NCI-H524 treated with DMSO at 0.1 percent for 48 hours (cell line): Measurements from ENCODE around the gene SETDB1.
"Not testable (repeated sequence)": the region's sequence is repeated elsewhere in the genome, so short reads cannot be mapped to it uniquely, and the experiment has no call there.

Experiments
- DNase-seq: peaks from one replicate; lab custom pipeline; 2025; lab: John Stamatoyannopoulos, UW

SETDB1 gene

DNA sequence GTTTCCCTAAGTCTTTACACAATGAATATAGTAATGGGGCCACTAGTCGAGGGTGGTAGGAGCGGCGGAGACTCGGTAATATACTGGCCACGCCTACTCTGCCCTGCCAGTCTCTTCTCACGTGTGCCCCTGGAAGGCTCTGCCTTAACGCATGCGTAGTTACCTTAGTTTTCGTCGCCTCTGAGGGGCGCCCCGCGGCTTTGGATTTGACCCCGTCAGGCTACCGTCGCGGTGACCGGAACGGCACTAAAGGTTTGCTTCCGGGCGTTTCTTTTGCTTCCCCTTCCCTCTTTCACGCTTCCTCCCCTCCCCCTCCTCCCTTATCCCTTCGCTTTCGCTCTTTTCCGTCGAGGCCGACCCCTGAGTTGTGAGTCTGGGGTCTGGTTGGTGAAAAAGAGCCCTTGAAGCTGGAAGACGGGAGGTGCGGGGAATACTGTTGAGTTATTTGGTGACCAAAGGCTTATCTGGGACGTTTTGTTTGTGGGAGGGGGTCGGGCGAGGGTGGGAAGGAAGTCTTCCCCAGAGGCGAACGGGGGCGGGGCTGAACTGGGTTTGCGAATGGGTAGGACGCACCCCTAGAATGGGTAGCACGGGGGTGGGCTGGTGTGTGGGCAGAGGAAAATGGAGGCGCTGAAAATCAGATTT, at the start of gene SETDB1:
TSS of gene SETDB1 (plus strand) at position 267 of the 645 bp plus-strand sequence. CDS start 1,352 bp downstream, outside the sequence.
- DNase-seq: peak; percentile 88

DNA sequence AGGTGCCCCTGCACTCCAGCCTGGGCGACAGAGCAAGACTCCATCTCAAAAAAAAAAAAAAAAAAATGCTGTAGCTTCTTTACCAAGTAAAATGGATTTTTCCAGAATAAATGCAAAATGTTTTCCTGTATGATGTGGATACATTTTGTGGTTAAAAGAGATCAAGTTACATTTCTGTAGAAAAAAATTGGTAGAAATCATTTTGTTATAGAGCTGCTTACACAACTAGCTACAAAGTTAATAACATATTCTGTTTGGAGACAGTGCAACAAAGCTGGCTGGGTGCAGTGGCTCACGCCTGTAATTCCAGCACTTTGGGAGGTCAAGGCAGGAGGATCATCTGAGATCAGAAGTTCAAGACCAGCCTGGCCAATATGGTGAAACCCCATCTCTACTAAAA, 47.2 kb upstream of the SETDB1 start:
- DNase-seq: not testable (repeated sequence)

DNA sequence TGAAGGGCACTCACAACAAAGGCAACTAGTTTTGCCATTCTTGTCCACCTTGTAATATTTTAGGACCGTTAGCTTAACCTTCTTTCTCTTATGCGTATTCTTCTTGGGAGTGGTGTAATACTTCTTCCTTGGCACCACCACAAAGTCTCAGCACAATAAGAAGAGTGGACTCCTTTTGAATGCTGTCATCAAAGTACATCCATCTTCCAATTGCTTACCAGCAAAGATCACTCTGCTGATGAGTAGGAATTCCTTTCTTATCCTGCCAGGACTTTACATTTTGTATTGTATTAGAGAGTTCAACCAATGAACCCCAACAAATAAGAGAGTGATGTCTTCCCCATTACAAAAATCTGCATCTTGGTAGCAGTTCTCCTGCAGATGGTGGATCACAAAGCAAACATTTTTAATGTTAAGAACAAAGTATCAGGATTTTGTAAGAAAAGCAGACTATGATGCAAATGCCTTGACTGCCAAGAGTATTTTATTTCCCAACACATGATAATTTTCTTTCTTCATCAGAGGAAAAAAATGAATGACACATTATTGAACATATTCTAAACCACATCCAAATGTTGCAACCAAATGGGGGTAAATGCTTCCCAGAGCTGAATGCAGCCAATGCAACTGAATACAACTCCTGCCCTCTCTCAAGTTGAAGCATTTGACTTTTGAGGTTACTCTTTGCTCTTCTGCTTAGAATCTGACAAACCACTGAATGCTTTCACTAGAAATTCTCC, 44.7 kb upstream of the SETDB1 start:
- DNase-seq: no peak

DNA sequence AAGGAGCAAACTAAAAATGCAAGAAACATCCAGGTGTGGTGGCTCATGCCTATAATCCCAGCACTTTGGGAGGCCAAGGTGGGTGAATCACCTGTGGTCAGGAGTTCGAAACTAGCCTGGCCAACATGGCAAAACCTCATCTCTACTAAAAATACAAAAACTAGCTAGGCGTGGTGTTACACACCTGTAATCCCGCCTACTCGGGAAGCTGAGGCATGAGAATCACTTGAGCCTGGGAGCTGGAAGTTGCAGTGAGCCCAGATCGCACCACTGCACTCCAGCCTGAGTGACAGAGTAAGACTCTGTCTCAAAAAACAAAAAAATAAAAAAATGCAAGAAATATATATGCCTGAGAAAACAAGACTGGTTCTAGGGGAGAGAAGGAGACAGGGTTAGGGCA, 43.0 kb upstream of the SETDB1 start:
- DNase-seq: not testable (repeated sequence)

DNA sequence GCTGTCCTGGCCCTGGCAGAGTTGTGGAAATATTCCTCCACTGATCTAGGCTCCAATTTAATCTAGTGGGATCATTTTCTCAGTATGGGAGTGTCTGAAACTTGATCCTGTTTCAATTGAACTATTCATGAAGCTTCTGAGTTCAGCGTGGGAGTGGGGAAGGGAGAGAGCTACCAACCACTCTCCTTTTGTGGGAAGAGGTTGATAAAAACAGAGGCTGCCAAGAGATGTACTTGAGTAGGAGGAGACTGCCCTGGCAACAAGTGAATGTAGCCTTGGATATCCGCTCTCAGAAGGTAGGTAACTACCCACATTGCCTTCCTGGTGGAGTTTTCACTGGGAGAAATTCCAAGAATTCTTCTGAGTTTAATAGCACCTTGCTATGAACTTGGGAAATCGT, 39.1 kb upstream of the SETDB1 start, which contains the start of gene CTXND2:
TSS of gene CTXND2 (plus strand) at position 119 of the 400 bp plus-strand sequence. CDS start 25,179 bp downstream, outside the sequence.
- no peak for DNase-seq

DNA sequence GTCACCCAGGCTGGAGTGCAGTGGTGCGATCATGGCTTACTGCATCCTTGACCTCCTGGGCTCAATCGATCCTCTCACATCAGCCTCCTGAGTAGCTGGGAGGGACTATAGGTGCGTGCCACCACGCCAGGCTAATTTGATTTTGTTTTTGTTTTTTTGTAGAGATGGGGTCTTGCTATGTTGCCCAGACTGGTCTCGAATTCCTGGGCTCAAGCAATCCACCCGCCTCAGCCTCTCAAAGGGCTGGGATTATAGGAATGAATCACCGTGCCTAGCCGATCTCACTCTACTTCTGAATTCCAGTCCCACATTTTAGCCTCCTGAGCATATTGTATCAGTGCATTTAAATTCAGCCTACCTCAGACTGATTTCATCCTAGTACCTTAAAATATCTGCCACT, 37.4 kb upstream of the SETDB1 start:
- no peak for DNase-seq

DNA sequence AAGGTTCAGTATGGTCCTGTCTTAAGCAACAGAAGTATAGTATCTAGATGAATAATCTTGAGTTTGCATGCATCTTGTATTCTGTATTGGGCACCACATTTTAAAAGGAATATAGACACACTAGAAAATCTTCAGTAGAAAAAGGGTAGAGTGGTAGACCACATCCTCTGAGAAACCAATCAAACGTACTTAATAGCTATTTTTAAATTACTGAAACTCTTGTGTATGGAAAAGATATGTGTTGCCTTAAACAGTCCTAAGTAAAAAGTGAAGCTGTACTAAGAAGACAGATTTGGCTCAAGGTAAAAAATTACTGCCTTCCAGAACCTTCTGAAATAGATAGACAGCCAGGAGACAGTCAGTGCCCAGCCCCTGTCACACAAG, 36.1 kb upstream of the SETDB1 start:
- DNase-seq: no peak

DNA sequence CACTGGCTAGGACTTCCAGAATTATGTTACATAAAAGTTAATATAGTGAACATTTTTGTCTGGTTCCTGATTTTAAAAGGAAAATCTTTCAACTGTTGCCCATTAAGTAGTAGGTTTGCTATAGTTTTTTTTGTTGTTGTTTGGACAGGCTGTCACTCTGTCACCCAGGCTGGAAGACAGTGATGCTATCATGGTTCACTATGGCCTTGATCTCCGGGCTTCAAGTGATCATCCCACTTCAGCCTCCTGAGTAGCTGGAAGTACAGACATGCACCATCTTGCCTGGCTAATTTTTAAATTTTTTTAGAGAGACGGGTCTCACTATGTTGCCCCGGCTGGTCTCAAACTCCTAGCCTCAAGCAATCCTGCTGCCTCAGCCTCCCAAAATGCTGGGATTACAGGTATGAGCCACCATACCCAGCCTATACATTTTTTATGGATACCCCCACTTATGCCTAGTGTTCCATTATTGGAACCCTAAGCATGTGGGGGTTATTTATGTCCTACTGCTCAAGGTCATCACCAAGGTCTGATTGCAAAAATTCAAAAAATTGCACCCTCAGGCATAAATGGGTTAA, 32.7 kb upstream of the SETDB1 start:
- no peak for DNase-seq

DNA sequence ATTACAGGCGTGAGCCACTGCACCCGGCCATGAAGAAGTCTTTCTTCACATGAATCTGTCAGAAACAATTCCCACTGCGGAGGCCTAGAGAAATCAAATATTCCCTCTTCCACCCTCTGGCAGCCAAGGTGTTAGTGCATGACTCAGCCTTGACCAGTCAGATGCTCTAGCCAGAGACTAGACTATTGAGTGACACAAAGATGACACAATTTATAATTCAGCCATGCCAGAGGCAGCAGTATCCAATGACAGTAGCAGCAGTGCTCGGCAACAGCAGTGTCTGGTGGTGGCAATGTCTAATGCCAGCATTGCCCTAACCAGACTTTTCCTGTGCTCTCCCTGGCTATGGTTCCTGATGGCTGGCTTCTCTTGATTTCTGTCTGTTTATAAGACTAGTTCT, 30.5 kb upstream of the SETDB1 start:
- no peak for DNase-seq

DNA sequence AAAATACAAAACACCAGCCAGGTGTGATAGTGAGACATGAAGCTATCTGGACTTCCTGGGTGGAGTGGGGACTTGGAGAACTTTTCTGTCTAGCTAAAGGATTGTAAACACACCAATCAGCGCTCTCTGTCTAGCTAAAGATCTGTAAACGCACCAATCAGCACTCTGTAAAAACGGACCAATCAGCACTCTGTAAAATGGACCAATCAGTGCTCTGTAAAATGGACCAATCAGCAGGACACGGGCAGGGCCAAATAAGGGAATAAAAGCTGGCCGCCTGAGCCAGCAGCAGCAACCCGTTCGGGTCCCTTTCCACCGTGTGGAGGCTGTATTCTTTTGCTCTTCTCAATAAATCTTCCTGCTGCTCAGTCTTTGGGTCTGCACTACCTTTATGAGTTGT, 26.4 kb upstream of the SETDB1 start:
- DNase-seq: not testable (repeated sequence)

DNA sequence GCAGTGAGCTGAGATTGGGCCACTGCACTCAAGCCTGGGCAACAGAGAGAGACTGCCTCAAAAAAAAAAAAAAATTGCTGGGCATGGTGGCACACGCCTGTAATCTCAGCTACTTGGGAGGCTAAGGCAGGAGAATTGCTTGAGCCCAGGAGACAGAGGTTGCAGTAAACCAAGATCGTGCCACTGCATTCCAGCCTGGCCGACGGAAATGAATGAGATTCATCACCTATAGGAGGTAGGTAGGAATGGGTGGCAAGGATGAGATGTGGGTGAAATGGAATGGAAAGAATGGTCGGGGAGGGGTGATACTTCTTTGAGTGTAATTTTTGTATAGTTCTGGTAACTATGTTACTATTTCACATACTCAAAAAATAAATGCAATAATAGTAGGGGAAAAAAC, 23.8 kb upstream of the SETDB1 start:
- DNase-seq: no peak

DNA sequence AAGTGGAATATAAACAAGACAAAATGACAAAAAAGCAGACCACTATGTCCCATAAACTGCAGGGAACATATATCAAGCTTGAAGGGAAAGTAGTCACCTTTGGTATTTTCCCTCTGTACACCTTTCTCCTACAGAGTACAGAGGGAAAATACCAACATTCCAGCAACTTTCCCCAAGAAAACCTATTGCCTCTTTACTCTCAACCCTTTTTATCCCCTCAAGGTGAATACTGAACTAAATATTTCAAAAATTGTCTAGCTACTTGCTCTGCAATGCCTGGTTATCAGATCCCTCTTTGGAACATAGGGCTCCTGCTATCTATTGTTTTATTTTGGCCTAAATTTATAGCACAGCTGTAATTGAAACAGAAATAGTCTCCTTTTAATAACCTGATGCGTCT, 23.4 kb upstream of the SETDB1 start:
- no peak for DNase-seq

DNA sequence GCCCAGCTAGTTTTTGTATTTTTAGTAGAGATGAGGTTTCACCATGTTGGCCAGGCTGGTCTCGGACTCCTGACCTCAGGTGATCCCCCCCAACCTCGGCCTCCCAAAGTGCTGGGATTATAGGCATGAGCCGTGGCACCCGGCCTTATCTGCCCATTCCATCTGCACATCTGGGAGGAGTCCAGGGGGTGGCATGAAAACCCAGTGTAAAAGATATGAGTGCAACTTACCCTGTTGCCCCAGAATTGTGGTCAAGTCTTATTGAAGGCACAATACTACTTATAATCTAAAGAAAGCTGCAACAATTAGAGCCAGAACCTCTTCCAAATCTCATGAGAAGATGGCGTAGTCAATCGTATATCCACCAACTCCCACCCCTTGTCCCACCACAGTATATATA, 20.9 kb upstream of the SETDB1 start:
- DNase-seq: no peak

DNA sequence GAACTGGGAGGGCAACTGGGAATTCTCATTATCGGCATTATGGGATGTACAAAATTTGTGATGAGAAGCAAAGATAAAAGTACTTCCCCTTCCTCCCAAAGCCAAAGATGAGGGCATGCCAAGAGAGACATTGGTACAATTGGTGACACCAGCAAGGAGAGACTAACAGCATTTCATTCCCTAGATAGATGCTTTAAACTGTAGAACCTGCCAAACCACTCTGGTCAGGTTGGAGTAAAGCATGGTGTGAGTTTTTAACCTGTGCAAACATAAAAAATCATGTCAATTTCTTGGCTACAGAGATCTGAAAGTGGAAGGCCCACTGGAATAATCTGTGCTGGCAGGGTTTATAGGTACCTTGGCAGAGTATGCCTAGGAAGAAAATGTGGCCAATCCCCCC, 19.8 kb upstream of the SETDB1 start:
- DNase-seq: no peak

DNA sequence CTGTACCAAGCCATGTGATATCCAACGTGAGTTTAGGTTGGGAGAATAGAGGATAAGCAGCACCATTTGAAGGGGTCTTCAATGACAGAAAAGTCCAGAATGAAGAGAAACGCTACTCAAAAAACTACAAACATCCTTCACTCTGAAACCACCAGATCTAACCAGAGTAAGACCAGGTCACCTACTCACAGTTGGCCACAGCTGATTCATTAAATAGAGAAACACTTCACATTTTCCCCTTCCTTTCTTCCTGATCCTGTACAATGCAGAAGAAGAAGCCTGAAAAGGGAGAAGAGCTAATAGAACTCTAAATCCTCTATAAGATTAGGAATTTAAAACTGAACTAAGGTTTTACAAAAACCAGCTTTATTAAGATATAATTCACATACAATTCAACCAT, 19.4 kb upstream of the SETDB1 start:
- DNase-seq: no peak

DNA sequence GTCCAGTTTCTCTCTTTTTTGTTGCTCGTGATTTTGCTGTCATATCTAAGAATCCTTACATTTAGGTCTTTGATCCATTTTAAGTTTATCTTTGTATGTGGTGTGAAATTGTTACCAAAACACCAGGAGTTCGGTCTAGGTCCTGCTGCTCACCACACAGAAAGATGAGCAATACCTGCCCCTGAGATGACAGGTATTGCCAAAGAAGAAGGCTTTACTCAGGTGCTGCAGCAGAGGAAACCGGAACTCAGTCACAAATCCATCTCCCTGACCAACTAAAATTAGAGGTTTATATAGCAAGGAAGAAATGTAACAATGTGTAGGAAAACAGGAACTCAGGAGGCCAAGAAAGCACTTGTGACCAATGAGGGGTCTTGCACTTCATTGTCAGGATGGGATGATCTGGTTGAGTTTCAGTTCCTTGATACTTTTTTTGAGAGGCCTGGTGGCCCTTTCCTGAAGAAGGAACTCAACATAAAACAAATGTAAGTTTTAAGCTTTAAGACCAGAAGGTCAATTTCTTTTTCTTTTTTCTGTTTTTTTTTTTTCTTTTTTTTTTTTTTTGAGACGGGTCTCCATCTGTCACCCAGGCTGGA, 16.5 kb upstream of the SETDB1 start:
- DNase-seq: no peak

DNA sequence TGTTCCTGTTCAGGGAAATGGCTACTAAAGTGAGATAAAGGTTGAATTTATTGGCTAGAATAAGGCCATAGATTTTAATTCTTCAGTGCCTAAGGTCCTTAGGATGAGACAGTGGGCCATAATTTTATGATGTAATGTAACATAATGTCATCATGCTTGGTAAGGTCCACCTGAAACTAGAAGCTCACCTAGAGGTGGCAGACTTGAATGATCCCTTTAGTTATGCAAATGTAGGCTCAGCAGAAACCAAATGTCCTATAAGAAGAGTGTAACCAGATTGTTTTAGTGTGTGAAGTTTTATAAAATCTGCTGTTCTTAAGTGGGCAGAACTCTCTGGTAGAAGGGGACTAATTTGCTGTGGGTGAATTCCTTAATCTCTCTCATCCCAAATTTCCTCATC, 13.5 kb upstream of the SETDB1 start:
- DNase-seq: no peak

DNA sequence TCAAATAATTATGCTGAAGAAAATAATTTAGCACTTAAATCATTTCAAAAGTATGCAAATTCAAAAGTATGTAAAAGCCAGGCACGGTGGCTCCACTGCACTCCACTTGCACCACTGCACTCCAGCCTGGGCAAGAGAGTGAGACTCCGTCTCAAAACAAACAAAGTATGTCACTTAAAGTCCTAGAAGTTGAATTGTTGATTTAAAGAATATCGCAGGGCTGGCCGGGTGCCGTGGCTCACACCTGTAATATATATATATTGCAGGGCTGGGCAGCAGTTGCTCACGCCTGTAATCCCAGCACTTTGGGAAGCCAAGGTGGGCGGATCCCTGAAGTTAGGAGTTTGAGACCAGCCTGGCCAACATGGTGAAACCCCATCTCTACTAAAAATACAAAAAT, 8.8 kb upstream of the SETDB1 start:
- DNase-seq: no peak

DNA sequence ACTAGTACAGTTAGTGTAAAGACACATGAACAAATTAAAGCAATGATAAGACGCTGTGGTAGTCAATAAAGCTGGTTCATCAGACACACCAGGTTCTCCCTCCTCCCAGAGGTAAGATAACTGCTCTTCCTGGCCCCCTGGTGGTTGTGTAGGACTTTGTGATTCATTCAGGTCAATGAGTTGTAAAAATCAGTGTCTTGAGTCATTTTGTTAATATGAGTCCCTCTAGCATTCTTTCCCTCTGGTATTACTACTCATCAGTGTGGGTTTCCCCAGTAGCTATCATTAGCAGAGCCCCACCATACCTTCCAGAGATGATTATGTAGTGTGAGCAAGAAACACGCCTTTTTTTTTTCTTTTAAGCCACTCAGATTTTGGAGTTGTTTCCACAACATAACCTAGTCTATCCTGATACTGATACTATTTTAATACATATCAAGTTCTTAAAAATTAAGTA, 3.6 kb upstream of the SETDB1 start:
- DNase-seq: peak; percentile 19

DNA sequence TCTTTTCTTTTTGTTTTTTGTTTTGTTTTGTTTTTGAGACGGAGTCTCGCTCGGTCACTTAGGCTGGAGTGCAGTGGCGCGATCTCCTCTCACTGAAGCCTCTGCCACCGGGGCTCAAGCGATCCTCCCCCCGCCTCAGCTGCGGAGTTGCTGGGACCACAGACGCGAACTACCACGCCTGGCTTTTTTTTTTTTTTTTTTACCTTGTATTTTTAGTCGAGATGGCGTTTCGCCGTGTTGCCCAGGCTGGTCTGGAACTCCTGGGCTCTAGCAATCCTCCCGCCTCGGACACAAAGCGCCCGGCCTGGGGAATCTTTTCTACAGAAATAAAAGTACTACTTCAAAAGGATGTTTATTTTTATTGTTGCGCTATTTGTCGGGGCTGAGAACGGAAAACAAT, 1.1 kb upstream of the SETDB1 start:
- no peak for DNase-seq

DNA sequence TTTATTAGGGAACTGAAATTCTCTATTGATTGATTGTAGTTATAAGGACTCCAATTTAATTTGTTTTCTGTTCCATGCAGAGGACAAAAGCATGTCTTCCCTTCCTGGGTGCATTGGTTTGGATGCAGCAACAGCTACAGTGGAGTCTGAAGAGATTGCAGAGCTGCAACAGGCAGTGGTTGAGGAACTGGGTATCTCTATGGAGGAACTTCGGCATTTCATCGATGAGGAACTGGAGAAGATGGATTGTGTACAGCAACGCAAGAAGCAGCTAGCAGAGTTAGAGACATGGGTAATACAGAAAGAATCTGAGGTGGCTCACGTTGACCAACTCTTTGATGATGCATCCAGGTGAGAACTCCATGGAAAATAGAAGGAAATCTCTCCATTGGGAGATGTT, 1.5 kb downstream of the SETDB1 start:
- DNase-seq: no peak

DNA sequence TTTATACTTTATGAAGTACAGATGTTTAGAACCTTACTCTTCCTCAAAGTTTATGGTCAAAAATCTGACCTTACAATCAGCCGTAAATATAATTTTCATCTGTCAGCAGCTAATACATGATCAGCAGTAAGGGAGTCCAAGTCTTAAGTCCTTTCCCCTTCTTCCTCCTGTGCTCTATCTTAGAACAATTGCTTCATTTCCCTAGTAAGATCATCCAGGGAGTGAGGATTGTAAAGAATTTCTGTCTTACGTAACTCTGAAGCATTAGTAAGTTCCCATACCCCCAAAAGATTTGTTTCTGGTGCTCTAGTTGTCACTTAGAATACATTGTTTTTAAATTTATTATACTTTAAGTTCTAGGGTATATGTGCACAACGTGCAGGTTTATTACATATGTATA, 2.1 kb downstream of the SETDB1 start:
- no peak for DNase-seq

DNA sequence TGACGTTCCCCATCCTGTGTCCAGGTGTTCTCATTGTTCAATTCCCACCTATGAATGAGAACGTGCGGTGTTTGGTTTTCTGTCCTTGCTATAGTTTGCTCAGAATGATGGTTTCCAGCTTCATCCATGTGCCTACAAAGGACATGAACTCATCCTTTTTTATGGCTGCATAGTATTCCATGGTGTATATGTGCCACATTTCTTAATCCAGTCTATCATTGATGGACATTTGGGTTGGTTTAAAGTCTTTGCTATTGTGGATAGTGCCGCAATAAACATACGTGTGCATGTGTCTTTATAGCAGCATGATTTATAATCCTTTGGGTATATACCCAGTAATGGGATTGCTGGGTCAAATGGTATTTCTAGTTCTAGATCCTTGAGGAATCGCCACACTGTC, 2.6 kb downstream of the SETDB1 start:
- DNase-seq: not testable (repeated sequence)
